H9 (cell line): ENCODE data around the gene RAD54L. TPM values are rescaled to one million over a fixed set of nuclear protein-coding genes. Genes with fewer than 3 reads are reported as not detected.
A peak's percentile ranks its signal among the peaks of the same experiment; 100 is the strongest.

ENCODE experiments used
- DNase-seq: peaks from one replicate; pipeline ENCODE4 v3.0.0-alpha.2; 2017
- H2AFZ ChIP-seq: one replicate; pipeline ENCODE4 v1.6.1; 2013; ENCODE audit warnings: mild to moderate bottlenecking, low read length, control low read depth, moderate library complexity
- H2AK5ac ChIP-seq: 2 replicates; pipeline ENCODE4 v1.6.1; 2013; ENCODE audit warnings: low read length, control low read depth, mixed read lengths; ENCODE audit not compliant: insufficient read length
- H2BK120ac ChIP-seq: one replicate; pipeline ENCODE4 v1.6.1; 2013; ENCODE audit warnings: low read depth, mild to moderate bottlenecking, low read length, control low read depth, inconsistent platforms; ENCODE audit not compliant: poor library complexity, severe bottlenecking
- H2BK12ac ChIP-seq: 2 replicates; pipeline ENCODE4 v1.6.1; 2013; ENCODE audit warnings: low read length, control low read depth, mixed read lengths, low read depth; ENCODE audit not compliant: insufficient read length
- H2BK15ac ChIP-seq: 2 replicates; pipeline ENCODE4 v1.6.1; 2013; ENCODE audit warnings: low read depth, low read length, control low read depth
- H2BK20ac ChIP-seq: one replicate; pipeline ENCODE4 v1.6.1; 2013; ENCODE audit warnings: low read depth, mild to moderate bottlenecking, low read length, control low read depth, inconsistent platforms; ENCODE audit not compliant: poor library complexity, severe bottlenecking
- H2BK5ac ChIP-seq: 2 replicates; pipeline ENCODE4 v1.6.1; 2013; ENCODE audit warnings: low read length, control low read depth, mixed read lengths; ENCODE audit not compliant: insufficient read length
- H3K14ac ChIP-seq: 2 replicates; pipeline ENCODE4 v1.6.1; 2013; ENCODE audit warnings: low read length, control low read depth; ENCODE audit not compliant: insufficient read depth
- H3K18ac ChIP-seq: 2 replicates; pipeline ENCODE4 v1.6.1; 2013; ENCODE audit warnings: low read depth, mild to moderate bottlenecking, mixed read lengths, low read length, control low read depth; ENCODE audit not compliant: insufficient read length
- H3K23ac ChIP-seq: 2 replicates; pipeline ENCODE4 v1.6.1; 2013; ENCODE audit warnings: low read length, control low read depth, mixed read lengths, low read depth; ENCODE audit not compliant: insufficient read length
- H3K23me2 ChIP-seq: 2 replicates; pipeline ENCODE4 v1.6.1; 2013; ENCODE audit warnings: low read depth, mild to moderate bottlenecking, mixed read lengths, low read length, control low read depth; ENCODE audit not compliant: insufficient read length, poor library complexity, severe bottlenecking
- H3K27ac ChIP-seq: 2 replicates; pipeline ENCODE4 v1.5.1; 2013; ENCODE audit warnings: low read length, control low read depth, mixed read lengths, low read depth; ENCODE audit not compliant: insufficient read length
- H3K27me3 ChIP-seq: 2 replicates; pipeline ENCODE4 v1.6.1; 2013; ENCODE audit warnings: low read length, control low read depth, inconsistent platforms; ENCODE audit not compliant: insufficient read depth
- H3K4ac ChIP-seq: 2 replicates; pipeline ENCODE4 v1.6.1; 2013; ENCODE audit warnings: low read depth, mild to moderate bottlenecking, control low read depth, inconsistent platforms, low read length, moderate library complexity
- H3K4me1 ChIP-seq: 2 replicates; pipeline ENCODE4 v1.6.1; 2013; ENCODE audit warnings: low read length, control low read depth, inconsistent platforms; ENCODE audit not compliant: insufficient read depth
- H3K4me2 ChIP-seq: 2 replicates; pipeline ENCODE4 v1.6.1; 2013; ENCODE audit warnings: low read length, control low read depth, mixed read lengths; ENCODE audit not compliant: insufficient read length, insufficient read depth
- H3K56ac ChIP-seq: 2 replicates; pipeline ENCODE4 v1.6.1; 2013; ENCODE audit warnings: low read depth, mild to moderate bottlenecking, mixed read lengths, low read length, control low read depth; ENCODE audit not compliant: insufficient read length
- H3K79me1 ChIP-seq: 2 replicates; pipeline ENCODE4 v1.6.1; 2013; ENCODE audit warnings: low read depth, mild to moderate bottlenecking, moderate library complexity, low read length, control low read depth, inconsistent platforms; ENCODE audit not compliant: insufficient read depth, poor library complexity, severe bottlenecking
- H3K79me2 ChIP-seq: 2 replicates; pipeline ENCODE4 v1.6.1; 2013; ENCODE audit warnings: low read length, control low read depth, inconsistent platforms; ENCODE audit not compliant: insufficient read depth
- H3K9ac ChIP-seq: 2 replicates; pipeline ENCODE4 v1.6.1; 2013; ENCODE audit warnings: low read length, control low read depth, mixed read lengths; ENCODE audit not compliant: insufficient read length; ENCODE audit errors: extremely low read depth
- H3K9me3 ChIP-seq: one replicate; pipeline ENCODE4 v1.6.1; 2013; ENCODE audit warnings: low read depth, low read length, inconsistent platforms; ENCODE audit not compliant: control insufficient read depth
- H3T11ph ChIP-seq: one replicate; pipeline ENCODE4 v1.6.1; 2013; ENCODE audit warnings: mild to moderate bottlenecking, low read length, control low read depth, inconsistent platforms
- H4K20me1 ChIP-seq: one replicate; pipeline ENCODE4 v1.6.1; 2013; ENCODE audit not compliant: control insufficient read depth, insufficient read length, insufficient read depth
- H4K5ac ChIP-seq: 2 replicates; pipeline ENCODE4 v1.6.1; 2013; ENCODE audit warnings: low read depth, mild to moderate bottlenecking, mixed read lengths, low read length, control low read depth; ENCODE audit not compliant: insufficient read length
- H4K8ac ChIP-seq: replicated peaks from 2 replicates; pipeline ENCODE4 v1.6.1; 2013; ENCODE audit warnings: low read length, control low read depth, mixed read lengths, low read depth; ENCODE audit not compliant: insufficient read length
- H4K91ac ChIP-seq: 2 replicates; pipeline ENCODE4 v1.6.1; 2013; ENCODE audit warnings: low read depth, mild to moderate bottlenecking, moderate library complexity, mixed read lengths, low read length, control low read depth; ENCODE audit not compliant: insufficient read length
- H3K27ac Mint-ChIP-seq, 3 experiments: 2 replicates in 2 of 3; 3 replicates in 1 of 3; pipeline ENCODE4 v1.8.0; 2020 to 2021; ENCODE audit warnings: mixed read lengths in 3 of 3, mild to moderate bottlenecking in 1 of 3, moderate library complexity in 1 of 3
- H3K27me3 Mint-ChIP-seq: 2 replicates; pipeline ENCODE4 v1.8.0; 2021; ENCODE audit warnings: low read depth, mild to moderate bottlenecking, moderate library complexity, mixed read lengths
- H3K36me3 Mint-ChIP-seq, 3 experiments: 2 replicates in 2 of 3; 3 replicates in 1 of 3; pipeline ENCODE4 v1.8.0; 2020 to 2021; ENCODE audit warnings: low read depth in 3 of 3, mixed read lengths in 3 of 3; ENCODE audit not compliant: insufficient read depth in 1 of 3
- H3K4me1 Mint-ChIP-seq, 2 experiments: 2 replicates each; pipeline ENCODE4 v1.8.0; 2020; ENCODE audit warnings: mixed read lengths in 2 of 2
- H3K4me3 Mint-ChIP-seq, 2 experiments: 2 replicates in 1 of 2; 3 replicates in 1 of 2; pipeline ENCODE4 v1.8.0; 2020 to 2021; ENCODE audit warnings: mild to moderate bottlenecking in 2 of 2, mixed read lengths in 2 of 2, moderate library complexity in 1 of 2
- H3K9me3 Mint-ChIP-seq, 2 experiments: 2 replicates in 1 of 2; 3 replicates in 1 of 2; pipeline ENCODE4 v1.8.0; 2020; ENCODE audit warnings: mild to moderate bottlenecking in 2 of 2, mixed read lengths in 2 of 2, moderate library complexity in 1 of 2
- WGBS: extraction: QIAGEN DNeasy Blood & Tissue Kit; methylation state at CpG from one replicate; pipeline ENCODE4 v1.1.7; 2013; ENCODE audit warnings: missing lambda C conversion rate, low lambda C conversion rate, mixed read lengths; ENCODE audit not compliant: insufficient read length; ENCODE audit errors: extremely low coverage; 5-methylcytosine and 5-hydroxymethylcytosine counted together
- total RNA-seq: library from RNA; stranded (reverse); gene quantifications from 2 replicates; pipeline ENCODE4 v1.2.1, GENCODE V29; 2021
- TF ChIP-seq, protein P1 (sequence below): fragments of 200-600 bp; sonication (generic); conservative IDR thresholded peaks from 3 replicates; pipeline ENCODE4 v1.8.0; 2021; ENCODE audit warnings: antibody characterized with exemption, mild to moderate bottlenecking

The RAD54L gene
- total RNA-seq, 1 experiment from 2014 or later: 43.4 TPM

DNA sequence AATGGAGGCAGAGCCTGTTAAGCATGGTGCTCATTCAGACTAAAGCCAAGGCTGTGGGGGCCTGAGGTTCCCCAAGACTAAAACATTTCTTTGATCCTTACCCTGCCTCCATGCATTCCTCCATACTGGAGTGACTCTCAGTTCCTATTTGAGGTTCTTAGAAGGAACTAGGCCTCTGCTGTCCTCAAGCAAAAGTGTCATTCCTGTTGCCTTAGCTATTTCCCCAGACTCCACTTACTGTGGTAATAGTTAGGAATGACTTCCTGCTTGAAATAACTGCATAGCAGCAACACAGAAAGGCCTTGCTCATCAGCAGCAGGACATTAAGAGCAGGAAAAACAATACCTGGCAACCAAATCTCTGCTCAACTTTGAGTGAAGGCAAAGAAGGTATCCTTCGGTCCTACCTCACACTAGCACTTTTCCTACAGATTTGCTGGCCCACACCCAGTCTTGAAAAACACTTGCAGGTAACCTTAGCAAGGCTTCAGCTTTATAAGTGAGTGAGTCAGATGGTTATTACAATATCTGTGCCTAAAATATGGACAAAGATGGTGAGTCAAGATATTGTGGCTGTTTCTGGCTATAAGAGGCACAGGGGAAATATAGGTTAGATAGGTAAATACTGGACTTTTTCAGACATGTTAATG, 41.0 kb downstream of the RAD54L start:
- DNase-seq: no peak
- Histone ChIP-seq H2BK5ac (no peak overlapping the region), H3K23ac (no peak overlapping the region), H3K4me2 (no peak overlapping the region), H4K5ac (no peak overlapping the region), H4K91ac (no peak overlapping the region), H3K56ac (no peak overlapping the region), H4K8ac (no peak overlapping the region), H3K79me1 (no peaks in the 10 kb centered on the region), H3K79me2 (no peaks in the 10 kb centered on the region), H3K4me1 (no peaks in the 10 kb centered on the region), H3K27ac (no peak overlapping the region), H2BK20ac (no peak overlapping the region), H2BK12ac (no peak overlapping the region), H2AK5ac (no peak overlapping the region), H3K18ac (no peak overlapping the region), H2AFZ (no peak overlapping the region), H3K4ac (no peak overlapping the region), H3K27me3 (no peaks in the 10 kb centered on the region), H3K23me2 (no peaks in the 10 kb centered on the region), H3K9ac (no peak overlapping the region), H3K9me3 (no peaks in the 10 kb centered on the region), H3K14ac (no peak overlapping the region), H2BK120ac (no peak overlapping the region), H4K20me1 (no peaks in the 10 kb centered on the region), H3T11ph (no peak overlapping the region), H2BK15ac (no peak overlapping the region)
- H3K27ac Mint-ChIP-seq: peak overlapping the region in 1 of 3 experiments; percentile 33; a peak in 2 of 7 replicates
- H3K4me3 Mint-ChIP-seq: no peak overlapping the region
- H3K9me3 Mint-ChIP-seq: no peaks in the 10 kb centered on the region
- H3K27me3 Mint-ChIP-seq: no peaks in the 10 kb centered on the region; the same call in 1 of the 2 replicates
- WGBS: no CpG with 5 or more reads among the region's 1 CpG
- H3K4me1 Mint-ChIP-seq: peaks cover 0 to 13% of the 10 kb centered on the region in 2 experiments; a peak in 2 of 4 replicates
- peaks cover 20 to 50% (median 43%) of the 10 kb centered on the region in 3 experiments; a peak in 6 of 7 replicates for H3K36me3 Mint-ChIP-seq
- TF ChIP-seq, protein P1, sequence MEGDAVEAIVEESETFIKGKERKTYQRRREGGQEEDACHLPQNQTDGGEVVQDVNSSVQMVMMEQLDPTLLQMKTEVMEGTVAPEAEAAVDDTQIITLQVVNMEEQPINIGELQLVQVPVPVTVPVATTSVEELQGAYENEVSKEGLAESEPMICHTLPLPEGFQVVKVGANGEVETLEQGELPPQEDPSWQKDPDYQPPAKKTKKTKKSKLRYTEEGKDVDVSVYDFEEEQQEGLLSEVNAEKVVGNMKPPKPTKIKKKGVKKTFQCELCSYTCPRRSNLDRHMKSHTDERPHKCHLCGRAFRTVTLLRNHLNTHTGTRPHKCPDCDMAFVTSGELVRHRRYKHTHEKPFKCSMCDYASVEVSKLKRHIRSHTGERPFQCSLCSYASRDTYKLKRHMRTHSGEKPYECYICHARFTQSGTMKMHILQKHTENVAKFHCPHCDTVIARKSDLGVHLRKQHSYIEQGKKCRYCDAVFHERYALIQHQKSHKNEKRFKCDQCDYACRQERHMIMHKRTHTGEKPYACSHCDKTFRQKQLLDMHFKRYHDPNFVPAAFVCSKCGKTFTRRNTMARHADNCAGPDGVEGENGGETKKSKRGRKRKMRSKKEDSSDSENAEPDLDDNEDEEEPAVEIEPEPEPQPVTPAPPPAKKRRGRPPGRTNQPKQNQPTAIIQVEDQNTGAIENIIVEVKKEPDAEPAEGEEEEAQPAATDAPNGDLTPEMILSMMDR: no peak
